ENCODE measurements around the gene SAMD4B. TPM values are rescaled to one million over a fixed set of nuclear protein-coding genes. Genes with fewer than 3 reads are reported as not detected.

Gene SAMD4B
- total and polyA plus RNA-seq, 7 experiments from 2014 or later, result 7.3 to 84.6 (median 64.0) TPM

DNA sequence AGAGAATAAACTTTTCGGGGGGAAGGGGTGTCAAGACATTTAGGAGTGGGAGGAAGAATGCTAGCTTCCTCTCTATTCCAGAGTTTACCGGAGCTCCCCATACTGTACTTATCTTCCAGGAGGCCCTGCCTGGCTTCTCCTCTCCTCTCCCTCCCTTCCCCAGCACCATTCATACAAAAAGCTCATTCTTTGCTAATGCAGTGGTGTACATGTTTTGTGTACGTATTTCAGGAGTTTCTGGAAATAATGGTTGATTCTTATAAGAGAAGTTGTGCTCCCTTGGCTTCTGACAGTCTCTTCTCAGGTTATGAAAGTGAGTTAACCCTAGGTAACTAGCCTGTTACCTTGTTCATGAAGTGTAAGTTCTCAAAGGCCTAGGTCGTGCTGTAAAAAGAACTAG lies 7.1 kb downstream of the SAMD4B start:
- CTCF ChIA-PET, result interaction anchor here (0.5 kb wide), 2 partner anchors 17 to 427 kb away, joined by 4 read pairs; no protein-coding TSS in a partner anchor
- POLR2A ChIA-PET, result interaction anchor here (0.6 to 0.9 kb wide), 2 partner anchors 14 to 444 kb away, joined by 3 read pairs; partner anchors contain the start of gene GMFG

GRCh38 chr19:39350156-39350555 lies 7.9 kb downstream of the SAMD4B start:
- Mint-ChIP-seq H3K27me3 (no peaks in the 10 kb centered on the region), H3K9me3 (no peaks in the 10 kb centered on the region), H3K36me3 (peaks cover 3 to 26% (median 13%) of the 10 kb centered on the region in 5 donors), H3K4me3 (no peak overlapping the region), H3K27ac (no peak overlapping the region), H3K4me1 (peaks cover 29 to 64% (median 45%) of the 10 kb centered on the region in 7 donors)
- CTCF ChIA-PET, result interaction anchor here (0.5 to 0.7 kb wide), 2 partner anchors 30 to 426 kb away, joined by 4 to 5 read pairs; partner anchors contain the start of gene LRFN1
- Histone ChIP-seq H3K4me3 (ENCODE audit: low read length) (no peak overlapping the region), H3K9me3 (ENCODE audit: control insufficient read depth in 2 of 3, low read length in 3 of 3) (no peaks in the 10 kb centered on the region), H3K27me3 (ENCODE audit: control insufficient read depth in 2 of 2, insufficient read depth in 2 of 2, low read length in 2 of 2) (no peaks in the 10 kb centered on the region), H3K27ac (ENCODE audit: low read depth, low read length) (no peak overlapping the region), H3K36me3 (ENCODE audit: control insufficient read depth in 2 of 3, insufficient read depth in 3 of 3, low read length in 3 of 3) (peaks cover 5 to 64% (median 7%) of the 10 kb centered on the region in 3 experiments), H3K4me1 (ENCODE audit: control insufficient read depth in 2 of 2, insufficient read depth in 2 of 2, low read length in 2 of 2) (no peaks in the 10 kb centered on the region)
- intact Hi-C loops (cut with micrococcal nuclease), result loop anchor here in 1 of 2 donors (2.0 kb wide), 1 partner anchor 41 kb away; the partner anchor contains the start of genes MED29 and PAF1
- POLR2A ChIA-PET, result no interaction called here
- DNase-seq (no peak), ATAC-seq (no peak)

More for the DNA sequence above, 7.1 kb downstream of the SAMD4B start:
- H3K27ac Mint-ChIP-seq, result peak overlapping the region in 3 of 9 donors; percentile 3 to 46 (median 14)
- no peaks in the 10 kb centered on the region for H3K27me3 Mint-ChIP-seq
- H3K27me3 ChIP-seq (ENCODE audit: control insufficient read depth in 2 of 2, insufficient read depth in 2 of 2, low read length in 2 of 2), result no peaks in the 10 kb centered on the region
- H3K9me3 Mint-ChIP-seq, result no peaks in the 10 kb centered on the region
- ATAC-seq, result no peak
- no peak overlapping the region for H3K4me3 ChIP-seq (ENCODE audit: low read length)
- H3K27ac ChIP-seq (ENCODE audit: low read depth, low read length), result no peak overlapping the region
- H3K4me1 ChIP-seq (ENCODE audit: control insufficient read depth in 2 of 2, insufficient read depth in 2 of 2, low read length in 2 of 2), result peaks cover 0 to 6% of the 10 kb centered on the region in 2 donors
- peaks cover 36 to 73% (median 53%) of the 10 kb centered on the region in 7 donors for H3K4me1 Mint-ChIP-seq
- peaks cover 3 to 26% (median 13%) of the 10 kb centered on the region in 5 donors for H3K36me3 Mint-ChIP-seq
- intact Hi-C loops (cut with micrococcal nuclease), result loop anchor here in 1 of 2 donors (10.0 kb wide), 2 partner anchors 955 to 1075 kb away; partner anchors contain the start of gene SERTAD1
- no peak for DNase-seq
- no peak overlapping the region for H3K4me3 Mint-ChIP-seq
- H3K36me3 ChIP-seq (ENCODE audit: control insufficient read depth in 2 of 3, insufficient read depth in 3 of 3, low read length in 3 of 3), result peaks cover 5 to 57% (median 7%) of the 10 kb centered on the region in 3 experiments
- no peaks in the 10 kb centered on the region for H3K9me3 ChIP-seq (ENCODE audit: control insufficient read depth in 2 of 3, low read length in 3 of 3)

DNA sequence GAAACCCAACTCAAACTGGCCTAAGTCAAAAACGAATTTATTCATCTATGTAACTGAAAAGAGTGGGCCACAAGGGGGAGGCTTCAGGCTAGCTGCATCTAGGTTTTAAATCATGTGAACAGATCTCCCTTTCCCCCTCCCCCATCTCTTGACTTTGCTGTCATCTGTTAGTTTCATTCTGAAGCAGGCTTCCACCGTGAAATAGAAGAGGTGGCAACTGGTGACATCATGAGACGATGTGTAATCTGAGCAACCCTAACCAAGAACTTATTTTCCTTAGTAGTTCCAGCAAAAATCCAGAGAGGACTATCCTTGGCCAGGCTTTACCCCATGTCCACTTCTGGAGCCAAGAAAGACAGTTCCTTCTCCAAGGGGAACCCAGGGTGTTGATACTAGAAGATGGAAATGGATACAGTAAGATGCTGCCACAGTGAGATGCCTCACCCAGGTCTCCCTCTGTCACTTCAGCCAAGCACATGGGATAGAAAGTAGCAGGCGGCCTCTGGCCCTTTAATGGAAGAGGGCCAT lies 9.4 kb downstream of the SAMD4B start:
- Histone ChIP-seq H3K36me3 (ENCODE audit: control insufficient read depth in 2 of 3, insufficient read depth in 3 of 3, low read length in 3 of 3) (peaks cover 6 to 73% (median 7%) of the 10 kb centered on the region in 3 experiments), H3K9me3 (ENCODE audit: control insufficient read depth in 2 of 3, low read length in 3 of 3) (no peaks in the 10 kb centered on the region), H3K4me1 (ENCODE audit: control insufficient read depth in 2 of 2, insufficient read depth in 2 of 2, low read length in 2 of 2) (no peaks in the 10 kb centered on the region), H3K4me3 (ENCODE audit: low read length) (no peak overlapping the region), H3K27ac (ENCODE audit: low read depth, low read length) (no peak overlapping the region), H3K27me3 (ENCODE audit: control insufficient read depth in 2 of 2, insufficient read depth in 2 of 2, low read length in 2 of 2) (no peaks in the 10 kb centered on the region)
- Mint-ChIP-seq H3K4me1 (peaks cover 22 to 50% (median 34%) of the 10 kb centered on the region in 7 donors), H3K9me3 (no peaks in the 10 kb centered on the region), H3K36me3 (peaks cover 13 to 38% (median 16%) of the 10 kb centered on the region in 5 donors), H3K27me3 (no peaks in the 10 kb centered on the region), H3K27ac (peak overlapping the region in 2 of 9 donors; percentile 16 to 82), H3K4me3 (peak overlapping the region in 1 of 10 donors; percentile 24)
- DNase-seq, result peak in 4 of 9 donors; percentile 15 to 40 (median 25)
- intact Hi-C loops (cut with micrococcal nuclease), result loop anchor here in 1 of 2 donors (1.0 to 2.0 kb wide), 2 partner anchors 9 to 39 kb away; partner anchors contain the start of genes MED29, PAF1 and SAMD4B
- ChIA-PET POLR2A (interaction anchor here (0.6 kb wide), 1 partner anchor 11 kb away, joined by 3 read pairs; no protein-coding TSS in a partner anchor), CTCF (no interaction called here)
- ATAC-seq, result peak; percentile 77

DNA sequence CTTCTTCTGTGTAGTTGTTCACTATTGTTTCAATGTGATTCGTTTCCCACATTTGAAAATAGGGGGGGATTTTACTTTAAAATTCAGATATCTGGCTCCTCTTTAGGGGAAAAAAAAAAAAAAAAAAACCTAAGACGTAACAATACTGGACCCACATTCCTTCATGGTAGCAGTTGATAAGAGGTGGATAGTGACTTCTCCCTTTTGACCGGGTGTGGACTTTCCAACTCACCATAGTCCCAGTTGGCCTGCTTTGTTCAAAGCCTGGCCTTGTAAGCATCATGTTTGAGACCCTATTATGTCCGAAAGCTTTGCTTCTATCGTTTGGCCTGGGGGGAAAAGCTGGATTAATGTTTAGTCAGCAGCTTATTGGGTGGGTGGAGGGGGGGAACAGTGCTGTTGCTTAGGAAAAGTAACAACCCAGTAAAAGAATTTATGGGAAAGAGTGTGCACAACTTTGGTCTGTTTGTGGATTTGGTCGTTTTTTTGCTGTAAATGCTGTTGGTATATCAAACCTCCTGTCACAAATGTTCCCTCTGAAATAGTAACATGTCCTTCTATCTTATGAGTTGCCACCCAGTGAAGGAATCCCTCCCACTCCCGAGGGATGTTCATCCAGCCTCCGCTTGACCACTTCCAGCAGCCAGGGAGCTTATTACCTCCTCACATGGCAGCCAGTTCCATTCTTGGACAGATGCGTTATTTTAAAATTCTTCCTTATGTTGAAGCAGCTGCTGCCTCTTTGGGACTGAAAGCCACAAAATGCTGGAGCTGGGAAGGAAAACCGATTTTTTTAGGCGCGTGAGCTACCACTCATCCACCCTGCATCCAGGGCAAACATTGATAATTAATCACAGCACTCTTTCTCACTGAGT lies 10.4 kb downstream of the SAMD4B start:
- Mint-ChIP-seq H3K4me1 (peaks cover 17 to 42% (median 28%) of the 10 kb centered on the region in 7 donors), H3K27me3 (no peaks in the 10 kb centered on the region), H3K27ac (peak overlapping the region in 3 of 9 donors; percentile 23 to 82 (median 62)), H3K4me3 (no peak overlapping the region), H3K9me3 (no peaks in the 10 kb centered on the region), H3K36me3 (peaks cover 19 to 44% (median 23%) of the 10 kb centered on the region in 5 donors)
- ChIA-PET POLR2A (no interaction called here), CTCF (no interaction called here)
- Histone ChIP-seq H3K27me3 (ENCODE audit: control insufficient read depth in 2 of 2, insufficient read depth in 2 of 2, low read length in 2 of 2) (no peaks in the 10 kb centered on the region), H3K9me3 (ENCODE audit: control insufficient read depth in 2 of 3, low read length in 3 of 3) (no peaks in the 10 kb centered on the region), H3K4me1 (ENCODE audit: control insufficient read depth in 2 of 2, insufficient read depth in 2 of 2, low read length in 2 of 2) (no peaks in the 10 kb centered on the region), H3K36me3 (ENCODE audit: control insufficient read depth in 2 of 3, insufficient read depth in 3 of 3, low read length in 3 of 3) (peaks cover 11 to 83% (median 11%) of the 10 kb centered on the region in 3 experiments), H3K27ac (ENCODE audit: low read depth, low read length) (no peak overlapping the region), H3K4me3 (ENCODE audit: low read length) (no peak overlapping the region)
- no peak for ATAC-seq
- intact Hi-C loops (cut with micrococcal nuclease), result no loop called here
- no peak for DNase-seq

DNA sequence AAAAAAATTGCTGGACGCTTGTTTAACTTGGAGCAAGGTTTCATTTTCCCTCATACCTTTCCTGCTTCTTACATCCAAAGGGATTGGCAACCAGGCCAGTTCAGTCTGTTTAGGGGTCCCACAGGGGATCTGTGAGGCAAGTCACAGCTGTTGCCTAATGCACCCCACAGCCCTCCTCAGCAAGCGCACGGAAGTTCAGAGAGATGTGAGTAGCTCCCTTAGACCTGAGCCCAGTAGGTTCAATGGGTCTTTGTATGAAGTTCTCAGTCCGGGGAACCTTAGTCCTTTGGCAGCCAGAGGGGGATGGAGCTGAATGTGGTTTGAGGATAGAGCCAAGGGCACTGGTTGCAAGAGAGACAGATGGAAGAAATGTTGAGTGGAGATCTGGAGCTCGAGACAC lies 13.0 kb downstream of the SAMD4B start:
- Histone ChIP-seq H3K4me3 (ENCODE audit: low read length) (no peak overlapping the region), H3K4me1 (ENCODE audit: control insufficient read depth in 2 of 2, insufficient read depth in 2 of 2, low read length in 2 of 2) (no peaks in the 10 kb centered on the region), H3K27me3 (ENCODE audit: control insufficient read depth in 2 of 2, insufficient read depth in 2 of 2, low read length in 2 of 2) (no peaks in the 10 kb centered on the region), H3K36me3 (ENCODE audit: control insufficient read depth in 2 of 3, insufficient read depth in 3 of 3, low read length in 3 of 3) (peaks cover 16 to 82% (median 16%) of the 10 kb centered on the region in 3 experiments), H3K27ac (ENCODE audit: low read depth, low read length) (no peak overlapping the region), H3K9me3 (ENCODE audit: control insufficient read depth in 2 of 3, low read length in 3 of 3) (no peaks in the 10 kb centered on the region)
- intact Hi-C loops (cut with micrococcal nuclease), result no loop called here
- Mint-ChIP-seq H3K36me3 (peaks cover 14 to 47% (median 23%) of the 10 kb centered on the region in 5 donors), H3K4me1 (peaks cover 0 to 20% (median 12%) of the 10 kb centered on the region in 7 donors), H3K4me3 (no peak overlapping the region), H3K27ac (peak overlapping the region in 2 of 9 donors; percentile 22 to 59), H3K9me3 (no peaks in the 10 kb centered on the region), H3K27me3 (no peaks in the 10 kb centered on the region)
- ATAC-seq, result no peak
- ChIA-PET POLR2A (no interaction called here), CTCF (no interaction called here)
- DNase-seq, result no peak

GRCh38 chr19:39356073-39356472 lies 13.9 kb downstream of the SAMD4B start:
- H3K27ac Mint-ChIP-seq, result no peak overlapping the region
- Histone ChIP-seq H3K27ac (ENCODE audit: low read depth, low read length) (no peak overlapping the region), H3K4me1 (ENCODE audit: control insufficient read depth in 2 of 2, insufficient read depth in 2 of 2, low read length in 2 of 2) (no peaks in the 10 kb centered on the region), H3K9me3 (ENCODE audit: control insufficient read depth in 2 of 3, low read length in 3 of 3) (no peaks in the 10 kb centered on the region), H3K4me3 (ENCODE audit: low read length) (no peak overlapping the region), H3K27me3 (ENCODE audit: control insufficient read depth in 2 of 2, insufficient read depth in 2 of 2, low read length in 2 of 2) (no peaks in the 10 kb centered on the region), H3K36me3 (ENCODE audit: control insufficient read depth in 2 of 3, insufficient read depth in 3 of 3, low read length in 3 of 3) (peaks cover 16 to 87% (median 23%) of the 10 kb centered on the region in 3 experiments)
- no peak overlapping the region for H3K4me3 Mint-ChIP-seq
- H3K36me3 Mint-ChIP-seq, result peaks cover 14 to 55% (median 23%) of the 10 kb centered on the region in 5 donors
- ATAC-seq (no peak), DNase-seq (no peak)
- intact Hi-C loops (cut with micrococcal nuclease), result no loop called here
- POLR2A ChIA-PET, result interaction anchor here (0.6 kb wide), 1 partner anchor 29 kb away, joined by 3 read pairs; no protein-coding TSS in a partner anchor
- H3K27me3 Mint-ChIP-seq, result no peaks in the 10 kb centered on the region
- CTCF ChIA-PET, result no interaction called here
- H3K9me3 Mint-ChIP-seq, result no peaks in the 10 kb centered on the region
- peaks cover 0 to 20% (median 12%) of the 10 kb centered on the region in 7 donors for H3K4me1 Mint-ChIP-seq

Measured in naive thymus-derived CD4-positive, alpha-beta T cell (primary cell).